ENCODE results near the gene NDUFA9.

The NDUFA9 gene

GRCh38 chr12:4607056-4607455, 41.9 kb upstream of the NDUFA9 start:
- Histone ChIP-seq H3K9ac (no peak overlapping the region), H3K79me2 (ENCODE audit: insufficient read depth, low read depth) (no peaks in the 10 kb centered on the region; the same call in 1 of the 2 replicates), H3K4me3 (IDR thresholded peaks at IDR 0.05; ENCODE audit: insufficient read depth, low read depth, low read length) (no peak overlapping the region), H2AFZ (ENCODE audit: low read depth) (no peak overlapping the region), H3K4me2 (no peak overlapping the region), H3K36me3 (ENCODE audit: insufficient read depth) (no peaks in the 10 kb centered on the region), H4K20me1 (ENCODE audit: insufficient read depth) (no peaks in the 10 kb centered on the region), H3K4me1 (ENCODE audit: low read depth, poor library complexity, severe bottlenecking) (peaks cover 12% of the 10 kb centered on the region), H3K27ac (no peak overlapping the region), H3K27me3 (ENCODE audit: insufficient read depth, low read depth) (no peaks in the 10 kb centered on the region)
- TF ChIP-seq CTCF (conservative IDR thresholded peaks at IDR 0.05; ENCODE audit: low read depth, low read length), result no peak

GRCh38 chr12:4609071-4609470, 39.8 kb upstream of the NDUFA9 start:
- H3K36me3 ChIP-seq (ENCODE audit: insufficient read depth), result no peaks in the 10 kb centered on the region
- no peaks in the 10 kb centered on the region; the same call in 1 of the 2 replicates for H3K79me2 ChIP-seq (ENCODE audit: insufficient read depth, low read depth)
- no peak for TF ChIP-seq CTCF (conservative IDR thresholded peaks at IDR 0.05; ENCODE audit: low read depth, low read length)
- no peak overlapping the region for H3K9ac ChIP-seq
- H4K20me1 ChIP-seq (ENCODE audit: insufficient read depth), result no peaks in the 10 kb centered on the region
- H2AFZ ChIP-seq (ENCODE audit: low read depth), result no peak overlapping the region
- H3K4me3 ChIP-seq (IDR thresholded peaks at IDR 0.05; ENCODE audit: insufficient read depth, low read depth, low read length), result no peak overlapping the region
- H3K4me2 ChIP-seq, result no peak overlapping the region
- H3K4me1 ChIP-seq (ENCODE audit: low read depth, poor library complexity, severe bottlenecking), result peaks cover 12% of the 10 kb centered on the region
- no peaks in the 10 kb centered on the region for H3K27me3 ChIP-seq (ENCODE audit: insufficient read depth, low read depth)
- H3K27ac ChIP-seq, result no peak overlapping the region

- no peaks in the 10 kb centered on the region for H3K36me3 ChIP-seq (ENCODE audit: insufficient read depth)
- no peaks in the 10 kb centered on the region for H3K27me3 ChIP-seq (ENCODE audit: insufficient read depth, low read depth)
- no peaks in the 10 kb centered on the region for H4K20me1 ChIP-seq (ENCODE audit: insufficient read depth)
- no peak overlapping the region for H3K27ac ChIP-seq
- no peak overlapping the region for H3K4me2 ChIP-seq
- peaks cover 7% of the 10 kb centered on the region for H3K4me1 ChIP-seq (ENCODE audit: low read depth, poor library complexity, severe bottlenecking)
- no peaks in the 10 kb centered on the region; the same call in 1 of the 2 replicates for H3K79me2 ChIP-seq (ENCODE audit: insufficient read depth, low read depth)
- TF ChIP-seq CTCF (conservative IDR thresholded peaks at IDR 0.05; ENCODE audit: low read depth, low read length), result no peak
- H3K9ac ChIP-seq, result no peak overlapping the region
- H3K4me3 ChIP-seq (IDR thresholded peaks at IDR 0.05; ENCODE audit: insufficient read depth, low read depth, low read length), result no peak overlapping the region
- no peak overlapping the region for H2AFZ ChIP-seq (ENCODE audit: low read depth)
These were observed 38.4 kb upstream of the NDUFA9 start for GRCh38 chr12:4610481-4610880.

GRCh38 chr12:4615667-4616066, 33.2 kb upstream of the NDUFA9 start:
- Histone ChIP-seq H3K9ac (no peak overlapping the region), H3K4me2 (no peak overlapping the region), H3K4me3 (IDR thresholded peaks at IDR 0.05; ENCODE audit: insufficient read depth, low read depth, low read length) (no peak overlapping the region)

More at GRCh38 chr12:4615667-4616066, 33.2 kb upstream of the NDUFA9 start:
- no peaks in the 10 kb centered on the region for H3K27me3 ChIP-seq (ENCODE audit: insufficient read depth, low read depth)
- H3K27ac ChIP-seq, result no peak overlapping the region
- H3K4me1 ChIP-seq (ENCODE audit: low read depth, poor library complexity, severe bottlenecking), result no peaks in the 10 kb centered on the region
- no peak overlapping the region for H2AFZ ChIP-seq (ENCODE audit: low read depth)
- no peaks in the 10 kb centered on the region for H4K20me1 ChIP-seq (ENCODE audit: insufficient read depth)
- no peaks in the 10 kb centered on the region for H3K79me2 ChIP-seq (ENCODE audit: insufficient read depth, low read depth)
- H3K36me3 ChIP-seq (ENCODE audit: insufficient read depth), result no peaks in the 10 kb centered on the region
- TF ChIP-seq CTCF (conservative IDR thresholded peaks at IDR 0.05; ENCODE audit: low read depth, low read length), result no peak

All from KMS-11 (cell line).